GM23338 (cell line): Measurements from ENCODE around the gene RPL3. TPM values are rescaled to one million over a fixed set of nuclear protein-coding genes. Genes with fewer than 3 reads are reported as not detected.
"Not testable (repeated sequence)": the region's sequence is repeated elsewhere in the genome, so short reads cannot be mapped to it uniquely, and the experiment has no call there.

Experiments used
- ATAC-seq: fragments of 200-7000 bp; cut with Tn5 transposase; 3 replicates; pipeline ENCODE4 v1.9.1; 2020
- DNase-seq: peaks from one replicate; pipeline ENCODE4 v3.0.0-alpha.2; 2015; ENCODE audit warnings: low spot score
- H2AFZ ChIP-seq: fragments of 200-600 bp; sonication (generic); 2 replicates; pipeline ENCODE4 v1.8.0; 2016; ENCODE audit warnings: antibody characterized with exemption, mild to moderate bottlenecking, moderate library complexity
- H3F3A ChIP-seq: fragments of 200-600 bp; sonication (generic); replicated peaks from 2 replicates; pipeline ENCODE4 v1.8.0; 2017; ENCODE audit warnings: antibody characterized with exemption, mixed run types, low read depth
- H3K27ac ChIP-seq: fragments of 200-600 bp; sonication (generic); 2 replicates; pipeline ENCODE4 v1.6.1; 2016; ENCODE audit warnings: low read depth
- H3K27me3 ChIP-seq: fragments of 200-600 bp; sonication (generic); 2 replicates; pipeline ENCODE4 v1.8.0; 2016; ENCODE audit warnings: mild to moderate bottlenecking, mixed run types, moderate library complexity; ENCODE audit not compliant: insufficient read depth
- H3K36me3 ChIP-seq: fragments of 200-600 bp; sonication (generic); 2 replicates; pipeline ENCODE4 v1.8.0; 2016; ENCODE audit warnings: mild to moderate bottlenecking; ENCODE audit not compliant: insufficient read depth
- H3K4me1 ChIP-seq: fragments of 200-600 bp; sonication (generic); 2 replicates; pipeline ENCODE4 v1.8.0; 2016; ENCODE audit warnings: mild to moderate bottlenecking, moderate library complexity; ENCODE audit not compliant: insufficient read depth
- H3K4me2 ChIP-seq: fragments of 200-600 bp; sonication (generic); 2 replicates; pipeline ENCODE4 v1.7.1; 2017; ENCODE audit warnings: mixed run types
- H3K4me3 ChIP-seq: fragments of 200-600 bp; sonication (generic); 2 replicates; pipeline ENCODE4 v1.6.1; 2016; ENCODE audit warnings: mixed run types
- H3K79me2 ChIP-seq: fragments of 200-600 bp; sonication (generic); replicated peaks from 2 replicates; pipeline ENCODE4 v1.8.0; 2017; ENCODE audit warnings: mild to moderate bottlenecking; ENCODE audit not compliant: insufficient read depth
- H3K9me2 ChIP-seq: fragments of 200-600 bp; sonication (generic); 2 replicates; pipeline ENCODE4 v1.8.0; 2017; ENCODE audit not compliant: insufficient read depth
- H4K20me1 ChIP-seq: fragments of 200-600 bp; sonication (generic); replicated peaks from 2 replicates; pipeline ENCODE4 v1.8.0; 2017; ENCODE audit warnings: mild to moderate bottlenecking; ENCODE audit not compliant: insufficient read depth
- H3K27ac Mint-ChIP-seq: 2 replicates; pipeline ENCODE4 v1.8.0; 2020; ENCODE audit warnings: inconsistent platforms, mild to moderate bottlenecking, moderate library complexity, mixed read lengths
- H3K27me3 Mint-ChIP-seq: 3 replicates; pipeline ENCODE4 v1.8.0; 2022; ENCODE audit warnings: low read depth, mild to moderate bottlenecking, moderate library complexity, mixed read lengths, inconsistent platforms; ENCODE audit not compliant: insufficient read depth, poor library complexity
- H3K36me3 Mint-ChIP-seq: 3 replicates; pipeline ENCODE4 v1.8.0; 2021; ENCODE audit warnings: low read depth, mild to moderate bottlenecking, inconsistent platforms, moderate library complexity, mixed read lengths
- H3K4me1 Mint-ChIP-seq: 3 replicates; pipeline ENCODE4 v1.8.0; 2020; ENCODE audit warnings: mild to moderate bottlenecking, inconsistent platforms, mixed read lengths
- H3K4me3 Mint-ChIP-seq: 3 replicates; pipeline ENCODE4 v1.8.0; 2021; ENCODE audit warnings: moderate library complexity, mild to moderate bottlenecking, inconsistent platforms, mixed read lengths
- H3K9me3 Mint-ChIP-seq: 3 replicates; pipeline ENCODE4 v1.8.0; 2020; ENCODE audit warnings: moderate library complexity, mild to moderate bottlenecking, inconsistent platforms, mixed read lengths
- CREB1 ChIP-seq: fragments of 250-450 bp; sonication (Bioruptor Pico); IDR thresholded peaks from 2 replicates; pipeline ENCODE4 v1.5.0; 2020; ENCODE audit warnings: low read depth, mild to moderate bottlenecking, moderate library complexity
- CTCF ChIP-seq, 2 experiments: fragments of 200-600 bp in 1 of 2; sonication (generic) in 1 of 2; conservative IDR thresholded peaks; 2 replicates each; pipeline versions ENCODE4 v1.5.1 to v1.6.1; 2016 to 2017; ENCODE audit warnings: antibody characterized with exemption in 2 of 2, low read depth in 2 of 2, mild to moderate bottlenecking in 2 of 2, moderate library complexity in 1 of 2
- EZH2 ChIP-seq: fragments of 200-600 bp; sonication (generic); IDR thresholded peaks from one replicate; pipeline ENCODE4 v1.8.0; 2017; ENCODE audit warnings: antibody characterized with exemption, mild to moderate bottlenecking, low read depth; ENCODE audit not compliant: unreplicated experiment
- EZH2phosphoT487 ChIP-seq: fragments of 200-600 bp; sonication (generic); IDR thresholded peaks from one replicate; pipeline ENCODE4 v1.8.1; 2018; ENCODE audit warnings: antibody characterized with exemption; ENCODE audit not compliant: unreplicated experiment
- NANOG ChIP-seq: IDR thresholded peaks from 2 replicates; pipeline ENCODE4 v1.6.1; 2016; ENCODE audit warnings: antibody characterized with exemption, borderline replicate concordance
- STAT1 ChIP-seq: IDR thresholded peaks from one replicate; pipeline ENCODE4 v1.6.1; 2016; ENCODE audit warnings: antibody characterized with exemption; ENCODE audit not compliant: unreplicated experiment
- ZNF114 ChIP-seq: fragments of 250-450 bp; sonication (Bioruptor Pico); IDR thresholded peaks from 2 replicates; pipeline ENCODE4 v1.5.0; 2020; ENCODE audit warnings: mild to moderate bottlenecking, moderate library complexity
- ZNF331 ChIP-seq: fragments of 250-450 bp; sonication (Bioruptor Pico); IDR thresholded peaks from 2 replicates; pipeline ENCODE4 v1.5.0; 2020; ENCODE audit warnings: low read depth, mild to moderate bottlenecking, moderate library complexity
- polyA plus RNA-seq: library from polyadenylated mRNA; unstranded; fragments of >200 nt; fragmentation: Nextera tagmentation; extraction: Ambion mirVana; gene quantifications from 2 replicates; pipeline ENCODE4 v1.2.1, GENCODE V29; 2016
- total RNA-seq: library from RNA; depleted of rRNA; stranded (reverse); fragments of >200 nt; shearing (Covaris generic); gene quantifications from 2 replicates; pipeline ENCODE4 v1.2.3, GENCODE V29; 2014
- TF ChIP-seq, protein P1 (sequence below): IDR thresholded peaks from one replicate; pipeline ENCODE4 v1.6.1; 2018; ENCODE audit warnings: antibody characterized with exemption; ENCODE audit not compliant: unreplicated experiment

The RPL3 gene
- total and polyA plus RNA-seq, 2 experiments from 2014 or later = 1,983 to 3,244 TPM

DNA sequence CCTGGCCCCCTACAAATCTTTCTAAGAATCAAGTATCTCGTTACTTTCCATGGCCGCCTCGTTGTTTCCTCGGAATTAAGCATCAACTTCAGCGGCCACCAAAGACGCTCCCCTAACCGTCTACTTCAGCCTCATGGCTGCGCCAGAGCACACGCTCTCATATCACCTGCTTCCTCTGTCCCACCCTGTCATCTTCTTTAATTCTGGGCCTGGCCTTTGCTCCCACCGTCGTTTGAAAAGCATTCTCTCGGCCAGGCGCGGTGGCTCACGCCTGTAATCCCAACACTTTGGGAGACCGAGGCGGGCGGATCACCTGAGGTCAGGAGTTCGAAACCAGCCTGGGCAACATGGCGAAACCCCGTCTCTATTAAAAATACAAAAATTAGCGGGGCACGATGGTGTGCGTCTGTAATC lies 1.2 kb upstream of the RPL3 start:
- Histone ChIP-seq H4K20me1 (peaks cover 32% of the 10 kb centered on the region), H3K4me3 (peak overlapping the region; percentile 98), H3K27ac (peak overlapping the region; percentile 99), H3K79me2 (peaks cover 38% of the 10 kb centered on the region), H3F3A (peaks cover 41% of the 10 kb centered on the region), H3K36me3 (peaks cover 33% of the 10 kb centered on the region), H3K4me1 (peaks cover 22% of the 10 kb centered on the region), H3K4me2 (peak overlapping the region; percentile 100)
- peaks cover 39% of the 10 kb centered on the region for H3K27me3 Mint-ChIP-seq
- H3K4me3 Mint-ChIP-seq = peak overlapping the region; percentile 100
- not testable (repeated sequence) for ATAC-seq, H2AFZ ChIP-seq, H3K27me3 ChIP-seq, H3K9me2 ChIP-seq
- peak in 1 of 2 experiments; percentile 45; a peak in 2 of 4 replicates for TF ChIP-seq CTCF (conservative IDR thresholded peaks at IDR 0.05; ENCODE audit: low read depth in 2 of 2)
- H3K36me3 Mint-ChIP-seq = peaks cover 40% of the 10 kb centered on the region
- H3K4me1 Mint-ChIP-seq = peaks cover 29% of the 10 kb centered on the region
- H3K9me3 Mint-ChIP-seq = peaks cover 12% of the 10 kb centered on the region
- peak overlapping the region; percentile 95 for H3K27ac Mint-ChIP-seq
- peak; percentile 48 for DNase-seq

DNA sequence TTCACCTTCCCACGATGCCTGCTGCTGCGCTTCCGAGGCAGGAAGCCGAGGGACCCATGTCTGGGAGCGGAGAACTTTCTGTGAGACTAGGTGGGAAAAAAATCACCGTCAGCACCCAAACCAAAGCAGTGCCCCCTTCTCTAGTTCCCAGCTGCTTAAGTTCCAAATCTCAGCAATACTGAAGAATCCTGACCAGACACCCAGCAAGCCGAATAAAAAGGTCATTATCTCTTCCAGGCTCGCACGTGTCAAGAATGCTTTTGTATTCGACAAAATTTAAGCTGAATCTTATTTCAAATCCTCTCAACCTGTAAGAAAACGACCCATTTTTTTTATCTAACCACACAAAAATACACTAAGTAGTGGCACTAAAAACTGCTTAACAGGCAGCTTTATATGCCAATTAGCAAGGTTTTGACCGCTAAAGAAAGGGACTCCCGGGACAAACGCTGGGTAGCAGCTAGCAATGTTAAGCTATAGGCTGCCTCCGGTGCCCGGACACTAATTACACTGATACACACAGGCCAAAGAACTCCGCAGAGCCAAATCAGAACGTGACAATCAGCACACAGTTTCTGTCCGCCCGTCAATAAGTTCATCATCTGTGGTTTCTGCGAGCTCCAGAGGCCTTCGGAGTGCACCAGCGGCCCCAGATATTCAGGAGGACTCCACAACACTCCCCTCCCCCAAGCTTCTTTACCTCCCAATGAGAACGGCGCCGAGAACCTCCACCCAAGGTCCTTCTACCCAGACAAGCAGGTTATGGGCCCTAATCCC lies 728 bp downstream of the RPL3 start:
- Histone ChIP-seq H4K20me1 (peaks cover 48% of the 10 kb centered on the region), H3K27me3 (no peaks in the 10 kb centered on the region), H3K27ac (peak overlapping the region; percentile 99), H3K36me3 (peaks cover 52% of the 10 kb centered on the region), H3K79me2 (peaks cover 49% of the 10 kb centered on the region), H3K4me3 (peak overlapping the region; percentile 98), H2AFZ (no peak overlapping the region), H3K4me2 (peak overlapping the region; percentile 100), H3K4me1 (peaks cover 37% of the 10 kb centered on the region), H3F3A (peaks cover 60% of the 10 kb centered on the region), H3K9me2 (no peaks in the 10 kb centered on the region)
- Mint-ChIP-seq H3K9me3 (peaks cover 12% of the 10 kb centered on the region), H3K4me3 (peak overlapping the region; percentile 100), H3K27me3 (peaks cover 55% of the 10 kb centered on the region), H3K36me3 (peaks cover 59% of the 10 kb centered on the region), H3K27ac (peak overlapping the region; percentile 100), H3K4me1 (peaks cover 44% of the 10 kb centered on the region)
- no peak; the same call in 1 of the 3 replicates for ATAC-seq
- DNase-seq = no peak
- no peak for TF ChIP-seq EZH2phosphoT487
- no peak for TF ChIP-seq NANOG
- TF ChIP-seq CREB1 (CRISPR knock-in tag) = no peak
- no peak for TF ChIP-seq CTCF (conservative IDR thresholded peaks at IDR 0.05; ENCODE audit: low read depth in 2 of 2)
- TF ChIP-seq ZNF331 (CRISPR knock-in tag) = no peak
- no peak for TF ChIP-seq EZH2
- TF ChIP-seq, protein P1, sequence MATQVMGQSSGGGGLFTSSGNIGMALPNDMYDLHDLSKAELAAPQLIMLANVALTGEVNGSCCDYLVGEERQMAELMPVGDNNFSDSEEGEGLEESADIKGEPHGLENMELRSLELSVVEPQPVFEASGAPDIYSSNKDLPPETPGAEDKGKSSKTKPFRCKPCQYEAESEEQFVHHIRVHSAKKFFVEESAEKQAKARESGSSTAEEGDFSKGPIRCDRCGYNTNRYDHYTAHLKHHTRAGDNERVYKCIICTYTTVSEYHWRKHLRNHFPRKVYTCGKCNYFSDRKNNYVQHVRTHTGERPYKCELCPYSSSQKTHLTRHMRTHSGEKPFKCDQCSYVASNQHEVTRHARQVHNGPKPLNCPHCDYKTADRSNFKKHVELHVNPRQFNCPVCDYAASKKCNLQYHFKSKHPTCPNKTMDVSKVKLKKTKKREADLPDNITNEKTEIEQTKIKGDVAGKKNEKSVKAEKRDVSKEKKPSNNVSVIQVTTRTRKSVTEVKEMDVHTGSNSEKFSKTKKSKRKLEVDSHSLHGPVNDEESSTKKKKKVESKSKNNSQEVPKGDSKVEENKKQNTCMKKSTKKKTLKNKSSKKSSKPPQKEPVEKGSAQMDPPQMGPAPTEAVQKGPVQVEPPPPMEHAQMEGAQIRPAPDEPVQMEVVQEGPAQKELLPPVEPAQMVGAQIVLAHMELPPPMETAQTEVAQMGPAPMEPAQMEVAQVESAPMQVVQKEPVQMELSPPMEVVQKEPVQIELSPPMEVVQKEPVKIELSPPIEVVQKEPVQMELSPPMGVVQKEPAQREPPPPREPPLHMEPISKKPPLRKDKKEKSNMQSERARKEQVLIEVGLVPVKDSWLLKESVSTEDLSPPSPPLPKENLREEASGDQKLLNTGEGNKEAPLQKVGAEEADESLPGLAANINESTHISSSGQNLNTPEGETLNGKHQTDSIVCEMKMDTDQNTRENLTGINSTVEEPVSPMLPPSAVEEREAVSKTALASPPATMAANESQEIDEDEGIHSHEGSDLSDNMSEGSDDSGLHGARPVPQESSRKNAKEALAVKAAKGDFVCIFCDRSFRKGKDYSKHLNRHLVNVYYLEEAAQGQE = no peak
- no peak for TF ChIP-seq ZNF114 (CRISPR knock-in tag)
- TF ChIP-seq STAT1 = no peak
